Mesenchymal stem cell (in vitro differentiated cells and primary cell): ENCODE data around the gene HSH2D.
"Not testable (repeated sequence)": the region's sequence is repeated elsewhere in the genome, so short reads cannot be mapped to it uniquely, and the experiment has no call there.

Source experiments
- DNase-seq: peaks from one replicate; pipeline ENCODE4 v3.0.0-alpha.2; 2013
- H2AFZ ChIP-seq: one replicate; pipeline ENCODE4 v1.6.1; 2013; ENCODE audit warnings: low read depth, mild to moderate bottlenecking, control low read depth, inconsistent platforms, low read length, moderate library complexity
- H2AK5ac ChIP-seq: 2 replicates; pipeline ENCODE4 v1.6.1; 2013; ENCODE audit warnings: low read length, moderate library complexity, mild to moderate bottlenecking, inconsistent platforms; ENCODE audit not compliant: severe bottlenecking
- H2BK120ac ChIP-seq: one replicate; pipeline ENCODE4 v1.6.1; 2013; ENCODE audit warnings: low read depth, mild to moderate bottlenecking, inconsistent platforms, low read length, moderate library complexity
- H2BK12ac ChIP-seq, 2 experiments: one replicate each; pipeline ENCODE4 v1.6.1; 2013; ENCODE audit warnings: inconsistent platforms in 2 of 2, low read length in 2 of 2, mild to moderate bottlenecking in 2 of 2, moderate library complexity in 2 of 2, control low read depth in 1 of 2
- H2BK15ac ChIP-seq: one replicate; pipeline ENCODE4 v1.6.1; 2013; ENCODE audit warnings: mild to moderate bottlenecking, low read depth, inconsistent platforms; ENCODE audit not compliant: poor library complexity, severe bottlenecking
- H2BK5ac ChIP-seq: 2 replicates; pipeline ENCODE4 v1.6.1; 2013; ENCODE audit warnings: low read depth, mild to moderate bottlenecking, low read length, control low read depth, inconsistent platforms; ENCODE audit not compliant: poor library complexity, severe bottlenecking
- H3K14ac ChIP-seq, 2 experiments: one replicate each; pipeline ENCODE4 v1.6.1; 2013; ENCODE audit warnings: inconsistent platforms in 2 of 2, low read length in 2 of 2, control low read depth in 1 of 2, mild to moderate bottlenecking in 1 of 2, moderate library complexity in 1 of 2
- H3K18ac ChIP-seq, 2 experiments: one replicate each; pipeline ENCODE4 v1.6.1; 2013; ENCODE audit warnings: inconsistent platforms in 2 of 2, low read length in 2 of 2, control low read depth in 1 of 2, low read depth in 1 of 2, mild to moderate bottlenecking in 1 of 2
- H3K23ac ChIP-seq, 2 experiments: one replicate each; pipeline ENCODE4 v1.6.1; 2013; ENCODE audit warnings: inconsistent platforms in 2 of 2, low read length in 2 of 2, mild to moderate bottlenecking in 2 of 2, moderate library complexity in 2 of 2, control low read depth in 1 of 2
- H3K27ac ChIP-seq: 2 replicates; pipeline ENCODE4 v1.5.1; 2013; ENCODE audit warnings: mild to moderate bottlenecking, moderate library complexity, low read length, control low read depth, inconsistent platforms; ENCODE audit not compliant: poor library complexity, severe bottlenecking
- H3K27me3 ChIP-seq, 2 experiments: 2 replicates each; pipeline versions ENCODE4 v1.6.1 to v1.7.0; 2013; ENCODE audit warnings: low read length in 2 of 2, mild to moderate bottlenecking in 2 of 2, moderate library complexity in 2 of 2, control low read depth in 1 of 2, inconsistent platforms in 1 of 2; ENCODE audit not compliant: control insufficient read depth in 1 of 2, insufficient read depth in 1 of 2
- H3K36me3 ChIP-seq, 2 experiments: 2 replicates each; pipeline versions ENCODE4 v1.6.1 to v1.7.0; 2013; ENCODE audit warnings: low read length in 2 of 2, control low read depth in 1 of 2, inconsistent platforms in 1 of 2, low read depth in 1 of 2, mild to moderate bottlenecking in 1 of 2; ENCODE audit not compliant: insufficient read depth in 2 of 2, control insufficient read depth in 1 of 2
- H3K4ac ChIP-seq, 2 experiments: one replicate each; pipeline ENCODE4 v1.6.1; 2013; ENCODE audit warnings: inconsistent platforms in 2 of 2, low read length in 2 of 2, mild to moderate bottlenecking in 2 of 2, moderate library complexity in 2 of 2, control low read depth in 1 of 2, low read depth in 1 of 2
- H3K4me1 ChIP-seq: 2 replicates; pipeline ENCODE4 v1.6.1; 2013; ENCODE audit warnings: low read depth, low read length, control low read depth; ENCODE audit not compliant: control insufficient read depth, insufficient read depth
- H3K4me2 ChIP-seq: 2 replicates; pipeline ENCODE4 v1.6.1; 2013; ENCODE audit warnings: low read length, mild to moderate bottlenecking, inconsistent platforms; ENCODE audit not compliant: poor library complexity, severe bottlenecking
- H3K4me3 ChIP-seq, 2 experiments: 2 replicates each; pipeline versions ENCODE4 v1.5.1 to v1.7.0; 2013; ENCODE audit warnings: low read length in 2 of 2, mild to moderate bottlenecking in 2 of 2, control low read depth in 1 of 2, low read depth in 1 of 2; ENCODE audit not compliant: insufficient read depth in 1 of 2
- H3K79me1 ChIP-seq: replicated peaks from 2 replicates; pipeline ENCODE4 v1.6.1; 2013; ENCODE audit warnings: mild to moderate bottlenecking, control low read depth, low read length, inconsistent platforms; ENCODE audit not compliant: poor library complexity, severe bottlenecking
- H3K9ac ChIP-seq: 2 replicates; pipeline ENCODE4 v1.7.0; 2013; ENCODE audit warnings: mild to moderate bottlenecking, low read length, moderate library complexity
- H3K9me3 ChIP-seq: 2 replicates; pipeline ENCODE4 v1.7.0; 2013; ENCODE audit warnings: mild to moderate bottlenecking, low read length; ENCODE audit not compliant: control insufficient read depth
- H4K8ac ChIP-seq: one replicate; pipeline ENCODE4 v1.6.1; 2013; ENCODE audit warnings: inconsistent platforms, mild to moderate bottlenecking, low read length, moderate library complexity
- H4K91ac ChIP-seq: one replicate; pipeline ENCODE4 v1.6.1; 2013; ENCODE audit warnings: mild to moderate bottlenecking, low read length, inconsistent platforms
- WGBS: methylation state at CpG from one replicate; pipeline ENCODE4 v1.1.7; 2013; ENCODE audit warnings: mixed read lengths; 5-methylcytosine and 5-hydroxymethylcytosine counted together

HSH2D gene

DNA sequence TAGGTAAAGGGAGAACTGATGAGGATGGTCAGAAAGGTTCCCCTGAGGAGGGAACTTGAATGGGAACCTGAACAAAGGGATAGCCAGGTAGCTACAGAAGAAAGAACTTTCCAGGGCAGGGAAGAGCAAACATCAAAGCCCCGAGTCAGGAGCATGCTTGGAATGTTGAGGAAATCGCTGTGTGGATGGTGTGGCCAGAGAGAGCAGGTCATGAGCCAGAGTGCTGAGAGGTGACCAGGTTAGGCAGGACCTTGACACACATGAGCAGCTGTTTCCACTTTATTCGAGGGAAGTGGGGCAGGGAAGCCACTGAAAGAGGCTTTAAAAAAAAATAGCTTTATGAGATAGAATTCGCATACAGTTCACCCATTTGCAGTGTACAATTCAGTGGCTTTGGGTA lies 27.4 kb upstream of the HSH2D start:
- Histone ChIP-seq H3K27me3 (no peaks in the 10 kb centered on the region), H3K23ac (no peak overlapping the region), H3K9me3 (no peaks in the 10 kb centered on the region), H2BK15ac (no peak overlapping the region), H3K18ac (no peak overlapping the region), H3K79me1 (peaks cover 33% of the 10 kb centered on the region), H3K9ac (no peak overlapping the region), H3K14ac (no peak overlapping the region), H3K4me2 (no peak overlapping the region), H2BK12ac (no peak overlapping the region), H4K91ac (no peak overlapping the region), H2AFZ (no peak overlapping the region), H3K4ac (no peak overlapping the region), H3K4me1 (peaks cover 20% of the 10 kb centered on the region), H3K4me3 (no peak overlapping the region), H3K27ac (no peak overlapping the region), H2BK5ac (no peak overlapping the region), H2BK120ac (no peak overlapping the region), H4K8ac (no peak overlapping the region), H3K36me3 (peaks cover 31 to 44% of the 10 kb centered on the region in 2 experiments), H2AK5ac (no peak overlapping the region)
- DNase-seq: no peak
- WGBS: 93% methylated on average over 4 of the region's 4 CpGs

DNA sequence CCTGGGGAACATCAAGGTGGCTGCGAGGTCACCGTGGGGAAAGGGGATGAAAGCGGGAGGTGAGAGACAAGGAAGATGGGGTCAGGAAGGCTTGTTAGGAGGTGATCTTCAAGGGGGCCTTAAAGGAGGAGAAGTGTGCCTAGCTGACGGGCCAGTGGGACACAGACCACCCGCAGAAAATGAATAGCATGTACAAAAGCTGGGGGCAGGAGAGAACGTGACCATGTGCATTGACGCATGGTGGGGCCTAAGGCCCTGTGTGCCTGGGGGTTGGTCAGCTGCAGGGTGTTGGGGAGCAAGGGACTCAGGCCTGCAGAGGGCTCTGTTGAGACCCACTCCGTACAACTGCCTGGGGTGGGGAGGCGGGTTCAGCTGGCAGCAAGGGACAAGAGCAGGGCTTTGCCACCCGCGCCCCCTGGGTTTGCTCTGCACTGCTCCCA lies 25.9 kb upstream of the HSH2D start:
- H3K14ac ChIP-seq: no peak overlapping the region
- H2AK5ac ChIP-seq: no peak overlapping the region
- WGBS: 93% methylated on average over 11 of the region's 11 CpGs
- H3K9ac ChIP-seq: no peak overlapping the region
- H3K27me3 ChIP-seq: no peaks in the 10 kb centered on the region
- no peak overlapping the region for H3K4me2 ChIP-seq
- H3K36me3 ChIP-seq: peaks cover 47 to 60% of the 10 kb centered on the region in 2 experiments
- H2BK15ac ChIP-seq: no peak overlapping the region
- no peak overlapping the region for H2AFZ ChIP-seq
- H2BK5ac ChIP-seq: no peak overlapping the region
- H3K9me3 ChIP-seq: no peaks in the 10 kb centered on the region
- H2BK120ac ChIP-seq: no peak overlapping the region
- no peak overlapping the region for H3K4ac ChIP-seq
- no peak overlapping the region for H3K23ac ChIP-seq
- no peak overlapping the region for H3K18ac ChIP-seq
- H3K27ac ChIP-seq: no peak overlapping the region
- H4K91ac ChIP-seq: no peak overlapping the region
- peaks cover 46% of the 10 kb centered on the region for H3K79me1 ChIP-seq
- no peak overlapping the region for H2BK12ac ChIP-seq
- H4K8ac ChIP-seq: no peak overlapping the region
- DNase-seq: no peak
- H3K4me3 ChIP-seq: no peak overlapping the region
- peaks cover 14% of the 10 kb centered on the region for H3K4me1 ChIP-seq

DNA sequence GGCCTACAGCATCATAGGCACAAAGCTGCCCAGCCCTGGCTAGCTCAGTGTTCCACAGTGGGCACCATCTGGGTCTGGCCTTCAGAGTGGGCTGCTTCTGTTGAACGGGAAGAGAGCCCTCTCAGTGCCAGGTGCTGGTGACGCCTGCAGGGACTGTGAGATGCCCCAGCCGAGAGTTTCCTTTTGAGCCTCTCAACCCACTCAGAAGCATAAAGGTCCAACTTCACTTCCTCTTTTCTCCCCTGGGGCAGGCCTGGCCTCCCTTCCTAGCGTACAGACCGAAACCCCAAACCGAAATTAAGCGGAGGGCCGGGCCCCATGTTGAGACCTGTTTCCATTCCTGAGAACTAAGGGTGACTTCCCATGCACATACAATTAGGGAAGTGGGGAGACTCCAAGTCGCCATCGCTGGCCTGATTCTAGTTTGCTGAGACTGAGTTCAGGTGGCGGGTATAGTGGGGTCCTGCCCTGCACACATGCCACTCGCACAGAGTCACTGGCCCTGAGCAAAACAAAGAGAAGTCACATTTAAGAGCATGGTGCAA lies 24.9 kb upstream of the HSH2D start:
- Histone ChIP-seq H3K27ac (no peak overlapping the region), H2BK5ac (no peak overlapping the region), H3K4ac (no peak overlapping the region), H3K23ac (no peak overlapping the region), H2BK120ac (no peak overlapping the region), H3K9ac (no peak overlapping the region), H3K4me3 (no peak overlapping the region), H3K79me1 (peaks cover 52% of the 10 kb centered on the region), H3K27me3 (no peaks in the 10 kb centered on the region), H4K91ac (peak overlapping the region; percentile 8), H3K18ac (no peak overlapping the region), H3K36me3 (peaks cover 54 to 64% of the 10 kb centered on the region in 2 experiments), H3K4me1 (peaks cover 10% of the 10 kb centered on the region), H2AK5ac (no peak overlapping the region), H3K14ac (no peak overlapping the region), H2BK15ac (no peak overlapping the region), H3K9me3 (no peaks in the 10 kb centered on the region), H3K4me2 (no peak overlapping the region), H2BK12ac (no peak overlapping the region), H2AFZ (no peak overlapping the region), H4K8ac (no peak overlapping the region)
- 94% methylated on average over 12 of the region's 12 CpGs for WGBS
- DNase-seq: no peak

DNA sequence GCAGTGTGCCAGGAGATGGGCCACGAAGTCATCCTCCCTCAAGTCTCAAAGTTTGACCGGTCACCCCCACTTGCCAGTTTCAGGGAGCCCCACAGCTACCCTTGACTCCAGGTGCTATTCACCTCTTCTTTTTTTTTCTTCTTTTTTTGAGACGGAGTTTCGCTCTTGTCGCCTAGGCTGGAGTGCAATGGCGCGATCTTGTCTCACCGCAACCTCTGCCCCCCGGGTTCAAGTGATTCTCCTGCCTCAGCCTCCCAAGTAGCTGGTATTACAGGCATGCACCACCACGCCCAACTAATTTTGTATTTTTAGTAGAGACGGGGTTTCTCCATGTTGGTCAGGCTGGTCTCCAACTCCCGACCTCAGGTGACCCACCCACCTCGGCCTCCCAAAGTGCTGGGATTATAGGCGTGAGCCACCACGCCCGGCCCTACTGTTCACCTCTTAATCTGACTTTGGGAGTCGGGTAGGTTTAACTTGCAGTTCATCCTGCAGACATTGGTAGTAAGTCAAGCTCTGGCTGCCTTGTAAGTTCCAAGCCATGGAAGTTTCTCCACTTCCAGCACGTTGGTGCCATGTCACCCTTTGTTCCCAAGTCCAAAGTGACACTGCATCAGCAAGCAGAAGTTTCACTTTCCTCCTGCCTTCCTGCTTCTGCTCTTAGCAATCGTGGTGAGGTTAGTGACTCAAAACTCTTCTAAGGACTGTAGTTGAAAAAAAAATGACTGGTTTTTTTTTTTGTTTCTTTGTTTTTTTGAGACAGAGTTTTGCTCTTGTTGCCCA lies 24.2 kb upstream of the HSH2D start:
- H3K23ac ChIP-seq, H3K4me2 ChIP-seq, H3K4me1 ChIP-seq, H3K14ac ChIP-seq, H2BK12ac ChIP-seq, H3K9ac ChIP-seq, H2BK5ac ChIP-seq, H3K4me3 ChIP-seq, H2BK120ac ChIP-seq, H3K9me3 ChIP-seq, H2AK5ac ChIP-seq, H3K27ac ChIP-seq, H2AFZ ChIP-seq, H3K18ac ChIP-seq, H4K8ac ChIP-seq, H3K4ac ChIP-seq, H2BK15ac ChIP-seq, DNase-seq, H3K27me3 ChIP-seq: not testable (repeated sequence)
- Histone ChIP-seq H4K91ac (peak overlapping the region; percentile 8), H3K79me1 (peaks cover 56% of the 10 kb centered on the region), H3K36me3 (peaks cover 59 to 72% of the 10 kb centered on the region in 2 experiments)
- WGBS: 96% methylated on average over 19 of the region's 19 CpGs
